ENCODE measurements around the gene PIK3R2. TPM values are rescaled to one million over a fixed set of nuclear protein-coding genes. Genes with fewer than 3 reads are reported as not detected.
A peak's percentile ranks its signal among the peaks of the same experiment; 100 is the strongest.

The PIK3R2 gene
- total and polyA plus RNA-seq, 10 donors = 4.2 to 22.7 (median 13.9) TPM

- Histone ChIP-seq H3K4me3 (peak overlapping the region; percentile 75 to 98 (median 88)), H3K27me3 (replicated peaks in 1 of 7) (no peaks in the 10 kb centered on the region), H3K27ac (peak overlapping the region in 5 of 8 donors; percentile 90 to 95 (median 93)), H3K9me3 (no peaks in the 10 kb centered on the region), H3K4me1 (peaks cover 41 to 100% (median 75%) of the 10 kb centered on the region in 6 donors), H3K36me3 (peaks cover 0 to 47% (median 37%) of the 10 kb centered on the region in 6 donors)
- intact Hi-C loops (cut with DNase I; ENCODE audit: low total_unique reads) = no loop called here
- peak; percentile 78 for DNase-seq
- no peak for TF ChIP-seq POLR2A (IDR thresholded peaks at IDR 0.05)
- no peak for TF ChIP-seq CTCF (IDR thresholded peaks at IDR 0.05 in 8 of 11, conservative IDR thresholded peaks at IDR 0.05 in 3 of 11)
- no peak for TF ChIP-seq POLR2AphosphoS5 (IDR thresholded peaks at IDR 0.05)
- 75 to 96% (median 81%) methylated on average over 5 to 11 of the region's 11 CpGs for WGBS, 5 donors
Observed at GRCh38 chr19:18174983-18175382, 22.0 kb downstream of the PIK3R2 start.

GRCh38 chr19:18176367-18177310, 23.7 kb downstream of the PIK3R2 start:
- Histone ChIP-seq H3K27me3 (replicated peaks in 1 of 7) (no peaks in the 10 kb centered on the region), H3K4me3 (peak overlapping the region in 3 of 8 donors; percentile 16 to 98 (median 75)), H3K36me3 (peaks cover 0 to 47% (median 37%) of the 10 kb centered on the region in 6 donors), H3K4me1 (peaks cover 29 to 100% (median 73%) of the 10 kb centered on the region in 6 donors), H3K27ac (peak overlapping the region in 3 of 8 donors; percentile 24 to 95 (median 37)), H3K9me3 (no peaks in the 10 kb centered on the region)
- 72 to 86% (median 79%) methylated on average over 16 to 19 of the region's 19 CpGs for WGBS, 5 donors
- intact Hi-C loops (cut with DNase I; ENCODE audit: low total_unique reads) = no loop called here
- DNase-seq = peak; percentile 78
- TF ChIP-seq POLR2AphosphoS5 (IDR thresholded peaks at IDR 0.05) (peak in 2 of 3 donors; percentile 4 to 49), POLR2A (IDR thresholded peaks at IDR 0.05) (no peak)

GRCh38 chr19:18179957-18180356, 27.0 kb downstream of the PIK3R2 start:
- H3K9me3 ChIP-seq = no peaks in the 10 kb centered on the region

GRCh38 chr19:18183529-18183928, 30.6 kb downstream of the PIK3R2 start:
- Histone ChIP-seq H3K27ac (no peak overlapping the region), H3K27me3 (replicated peaks in 1 of 7) (no peaks in the 10 kb centered on the region), H3K36me3 (peaks cover 0 to 10% (median under 1%) of the 10 kb centered on the region in 6 donors), H3K4me1 (peaks cover 0 to 40% (median 27%) of the 10 kb centered on the region in 6 donors), H3K9me3 (no peaks in the 10 kb centered on the region), H3K4me3 (no peak overlapping the region)
- DNase-seq = no peak
- intact Hi-C loops (cut with DNase I; ENCODE audit: low total_unique reads) = no loop called here
- TF ChIP-seq POLR2AphosphoS5 (IDR thresholded peaks at IDR 0.05) = no peak
- TF ChIP-seq POLR2A (IDR thresholded peaks at IDR 0.05) = no peak
- TF ChIP-seq CTCF (IDR thresholded peaks at IDR 0.05 in 8 of 11, conservative IDR thresholded peaks at IDR 0.05 in 3 of 11) = no peak

More at GRCh38 chr19:18179957-18180356, 27.0 kb downstream of the PIK3R2 start:
- Histone ChIP-seq H3K27me3 (replicated peaks in 1 of 7) (no peaks in the 10 kb centered on the region), H3K4me1 (peaks cover 13 to 76% (median 51%) of the 10 kb centered on the region in 6 donors), H3K4me3 (peak overlapping the region in 1 of 8 donors; percentile 6), H3K36me3 (peaks cover 0 to 46% (median 36%) of the 10 kb centered on the region in 6 donors), H3K27ac (peak overlapping the region in 7 of 8 donors; percentile 51 to 89 (median 82))
- TF ChIP-seq CTCF (IDR thresholded peaks at IDR 0.05 in 8 of 11, conservative IDR thresholded peaks at IDR 0.05 in 3 of 11) (no peak), POLR2AphosphoS5 (IDR thresholded peaks at IDR 0.05) (peak in 1 of 3 donors; percentile 16)
- intact Hi-C loops (cut with DNase I; ENCODE audit: low total_unique reads) = no loop called here
- 67 to 75% (median 72%) methylated on average over 5 of the region's 5 CpGs for WGBS, 5 donors
- DNase-seq = no peak
